NB4 (cell line): Measurements from ENCODE around the gene MAIP1.

ENCODE experiments used
- DNase-seq: peaks from one replicate; pipeline ENCODE4 v3.0.0; 2010; ENCODE audit warnings: low read depth
- H3K4me3 ChIP-seq: one replicate; pipeline ENCODE4 v1.5.1; 2011; ENCODE audit warnings: mild to moderate bottlenecking, low read depth, low read length, moderate library complexity
- MYC ChIP-seq: IDR thresholded peaks from 2 replicates; pipeline ENCODE4 v1.6.1; 2011; ENCODE audit warnings: low read depth, low read length
- POLR2A ChIP-seq: IDR thresholded peaks from 2 replicates; pipeline ENCODE4 v1.6.1; 2011; ENCODE audit warnings: mild to moderate bottlenecking; ENCODE audit not compliant: insufficient read length; ENCODE audit errors: extremely low read depth
- TF ChIP-seq, protein P1 (sequence below): IDR thresholded peaks from one replicate; pipeline ENCODE4 v1.5.1; 2012; ENCODE audit warnings: low read depth, low read length
- TF ChIP-seq, protein P2 (sequence below): IDR thresholded peaks from 2 replicates; pipeline ENCODE4 v1.6.1; 2011; ENCODE audit warnings: low read depth, low read length

MAIP1 gene

DNA sequence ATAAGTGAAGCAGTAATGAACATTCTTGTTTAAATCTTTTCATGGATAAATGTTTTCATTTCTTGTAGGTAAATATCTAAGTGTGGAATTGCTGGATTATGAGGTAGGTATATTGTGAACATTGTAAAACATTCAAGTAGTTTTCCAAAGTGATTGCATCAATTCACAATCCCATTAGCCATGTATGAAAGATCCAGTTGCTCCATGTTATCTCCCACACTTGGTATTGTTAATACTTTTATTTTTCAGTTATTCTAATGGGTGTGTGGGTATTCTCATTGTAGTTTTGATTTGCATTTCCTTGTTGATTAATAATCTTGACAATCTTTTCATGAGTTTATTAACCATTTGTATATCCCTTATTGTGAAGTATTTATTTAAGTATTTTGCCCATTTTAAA is 50.3 kb downstream of the MAIP1 start:
- DNase-seq, result no peak
- no peak for TF ChIP-seq MYC
- TF ChIP-seq, protein P1, sequence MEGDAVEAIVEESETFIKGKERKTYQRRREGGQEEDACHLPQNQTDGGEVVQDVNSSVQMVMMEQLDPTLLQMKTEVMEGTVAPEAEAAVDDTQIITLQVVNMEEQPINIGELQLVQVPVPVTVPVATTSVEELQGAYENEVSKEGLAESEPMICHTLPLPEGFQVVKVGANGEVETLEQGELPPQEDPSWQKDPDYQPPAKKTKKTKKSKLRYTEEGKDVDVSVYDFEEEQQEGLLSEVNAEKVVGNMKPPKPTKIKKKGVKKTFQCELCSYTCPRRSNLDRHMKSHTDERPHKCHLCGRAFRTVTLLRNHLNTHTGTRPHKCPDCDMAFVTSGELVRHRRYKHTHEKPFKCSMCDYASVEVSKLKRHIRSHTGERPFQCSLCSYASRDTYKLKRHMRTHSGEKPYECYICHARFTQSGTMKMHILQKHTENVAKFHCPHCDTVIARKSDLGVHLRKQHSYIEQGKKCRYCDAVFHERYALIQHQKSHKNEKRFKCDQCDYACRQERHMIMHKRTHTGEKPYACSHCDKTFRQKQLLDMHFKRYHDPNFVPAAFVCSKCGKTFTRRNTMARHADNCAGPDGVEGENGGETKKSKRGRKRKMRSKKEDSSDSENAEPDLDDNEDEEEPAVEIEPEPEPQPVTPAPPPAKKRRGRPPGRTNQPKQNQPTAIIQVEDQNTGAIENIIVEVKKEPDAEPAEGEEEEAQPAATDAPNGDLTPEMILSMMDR, result no peak
- TF ChIP-seq, protein P2, sequence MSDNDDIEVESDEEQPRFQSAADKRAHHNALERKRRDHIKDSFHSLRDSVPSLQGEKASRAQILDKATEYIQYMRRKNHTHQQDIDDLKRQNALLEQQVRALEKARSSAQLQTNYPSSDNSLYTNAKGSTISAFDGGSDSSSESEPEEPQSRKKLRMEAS, result no peak
- no peak for TF ChIP-seq POLR2A
- no peak overlapping the region for H3K4me3 ChIP-seq

DNA sequence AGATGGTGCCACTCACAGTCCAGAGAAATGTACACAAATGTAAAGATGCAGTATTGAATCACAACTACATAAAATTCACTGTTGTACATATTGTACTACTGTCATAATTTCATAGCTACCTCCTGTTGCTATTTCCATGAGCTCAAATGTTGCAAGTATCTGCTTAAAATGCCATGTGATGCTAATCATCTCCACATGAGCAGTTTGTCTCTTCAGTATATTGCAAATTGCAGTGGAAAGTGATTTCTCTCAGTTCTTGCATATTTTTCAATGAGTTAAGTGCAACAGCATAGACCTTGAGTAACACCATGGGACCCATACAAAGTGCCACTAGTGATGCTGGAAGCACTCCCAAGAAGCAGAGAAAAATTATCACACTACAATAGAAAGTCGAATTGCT is 51.9 kb downstream of the MAIP1 start:
- DNase-seq, result no peak
- H3K4me3 ChIP-seq, result no peak overlapping the region
- TF ChIP-seq, protein P2, result no peak
- TF ChIP-seq, protein P1, result no peak
- TF ChIP-seq POLR2A, result no peak
- TF ChIP-seq MYC, result no peak

DNA sequence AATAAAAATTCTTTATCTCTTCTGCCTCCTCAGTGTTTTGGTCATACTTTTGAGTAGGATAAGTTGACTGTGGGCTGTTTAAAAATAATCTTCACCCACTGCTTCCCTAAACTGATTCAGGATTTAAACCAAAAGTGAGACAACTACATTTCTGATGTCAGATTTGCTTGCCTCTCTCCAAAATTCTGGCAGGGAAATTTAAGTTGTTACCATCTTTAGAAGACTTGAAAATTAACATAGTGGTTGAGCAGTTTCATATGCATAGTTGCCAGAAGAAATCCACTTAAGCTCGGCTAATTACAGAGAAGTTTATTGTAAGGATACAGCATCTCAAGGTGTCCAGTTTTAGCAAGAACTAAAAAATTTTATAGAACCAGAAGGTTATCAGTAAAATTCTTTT is 57.0 kb downstream of the MAIP1 start:
- TF ChIP-seq, protein P2, result no peak
- TF ChIP-seq MYC, result no peak
- TF ChIP-seq, protein P1, result no peak
- TF ChIP-seq POLR2A, result no peak
- no peak for DNase-seq
- no peak overlapping the region for H3K4me3 ChIP-seq
